HG03432 (cell line): Measurements from ENCODE around the gene CAMKK1.

Experiments used
- ATAC-seq: cut with Tn5 transposase; IDR thresholded peaks from one replicate; pipeline ENCODE4 v1.9.1; 2021; ENCODE audit warnings: mild to moderate bottlenecking, moderate library complexity; ENCODE audit not compliant: unreplicated experiment

CAMKK1 gene

DNA sequence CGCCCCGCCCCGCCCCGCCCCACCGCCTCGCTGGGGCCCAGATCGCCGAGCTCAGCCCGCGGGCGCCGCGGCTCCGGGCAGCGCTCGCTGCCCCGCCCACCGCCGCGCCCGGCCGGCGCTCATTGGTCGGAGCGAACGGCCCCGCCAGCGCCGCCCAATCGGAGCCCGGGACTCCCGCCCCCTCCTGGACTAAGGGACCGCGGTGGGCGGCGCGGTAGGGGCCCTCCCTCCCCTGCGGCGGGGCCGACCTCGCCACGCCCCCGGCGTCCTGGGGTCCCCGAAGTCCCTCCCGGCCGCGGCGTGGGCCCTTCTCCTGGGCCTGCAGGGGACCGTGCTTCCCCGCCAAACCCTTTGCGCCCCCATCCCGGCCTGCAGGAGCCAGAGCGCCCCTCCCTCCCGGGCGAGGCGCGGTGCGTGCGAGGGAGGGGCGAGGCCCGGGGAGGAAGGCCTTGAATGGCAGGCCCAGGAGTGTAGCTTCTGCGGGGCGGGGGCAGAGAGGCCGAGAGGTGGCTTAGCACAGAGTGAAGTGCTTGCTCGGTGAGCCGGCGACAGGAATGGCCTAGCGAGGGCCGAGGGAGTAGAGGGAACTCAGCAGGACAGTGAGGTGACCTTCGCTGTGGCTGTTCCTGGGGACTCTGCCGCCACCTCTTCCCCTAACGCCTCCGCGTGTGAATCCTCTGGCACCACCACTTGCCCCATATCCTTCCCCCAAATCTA lies at the start of gene CAMKK1:
Gene CAMKK1, minus strand, starts transcription at position 51 of the 717 bp plus-strand sequence. CDS start 7,366 bp downstream, outside the sequence.
- peak; percentile 83 for ATAC-seq

DNA sequence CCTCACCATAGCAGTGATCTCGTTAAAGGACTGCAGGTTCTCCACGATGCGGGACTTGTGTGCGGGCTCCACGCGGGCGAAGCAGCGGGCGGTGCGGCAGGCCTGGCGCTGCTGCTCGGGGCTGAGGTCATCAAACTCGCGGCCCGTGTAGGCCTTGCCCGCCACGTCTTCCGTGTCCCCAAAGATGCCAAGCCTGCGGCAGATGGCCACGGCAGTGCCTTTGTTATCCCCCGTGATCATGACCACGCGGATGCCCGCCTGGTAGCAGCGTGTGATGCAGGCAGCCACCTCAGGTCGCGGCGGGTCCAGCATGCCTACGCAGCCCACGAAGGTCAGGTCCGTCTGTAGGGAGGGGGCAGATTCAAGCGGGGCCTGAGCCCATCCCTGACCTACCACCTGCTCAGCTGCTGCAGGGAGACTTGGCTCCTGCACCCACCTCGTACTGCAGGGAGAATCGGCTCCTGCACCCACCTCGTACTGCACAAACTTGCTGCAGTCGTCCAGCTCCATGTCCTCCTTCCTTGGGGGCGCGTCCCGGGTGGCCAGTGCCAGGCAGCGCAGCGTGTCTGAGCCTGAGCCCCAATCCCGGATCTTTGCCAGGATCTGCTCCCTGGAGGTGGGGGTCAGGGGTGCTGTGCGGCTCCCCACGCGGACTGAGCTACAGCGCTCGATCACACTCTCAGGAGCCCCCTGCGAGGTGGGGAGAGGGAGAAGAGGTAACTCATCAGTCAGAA lies 48.3 kb upstream of the CAMKK1 start:
- ATAC-seq = no peak

GRCh38 chr17:3937359-3937758 lies 44.5 kb upstream of the CAMKK1 start:
- no peak for ATAC-seq

DNA sequence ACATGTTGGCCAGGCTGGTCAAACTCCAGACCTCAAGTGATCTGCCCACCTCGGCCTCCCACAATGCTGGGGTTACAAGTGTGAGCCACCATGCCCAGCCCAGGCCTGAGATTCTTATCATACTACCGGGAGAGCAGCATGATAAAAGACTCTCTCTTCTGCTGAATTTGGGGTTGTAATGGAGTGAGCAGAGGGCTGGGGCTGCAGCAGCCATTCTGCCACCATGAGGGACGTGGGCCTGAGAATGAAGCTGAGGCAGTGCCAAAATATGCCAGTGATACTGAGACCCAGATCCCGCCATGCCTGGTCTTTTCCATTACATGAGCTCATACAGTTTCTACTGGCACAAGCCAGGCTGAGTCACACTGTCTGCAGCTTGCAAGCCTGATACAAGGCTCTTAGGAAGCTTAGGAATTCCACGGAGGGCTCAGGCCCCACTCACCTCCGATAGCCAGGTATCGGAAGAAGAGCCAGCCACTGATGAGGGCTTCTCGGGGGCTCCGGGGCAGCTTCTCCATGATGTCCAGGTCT lies 43.0 kb upstream of the CAMKK1 start:
- ATAC-seq = no peak

- no peak for ATAC-seq
Observed at GRCh38 chr17:3935140-3935542, 42.3 kb upstream of the CAMKK1 start.

- ATAC-seq = no peak
Observed at GRCh38 chr17:3929764-3930163, 36.9 kb upstream of the CAMKK1 start.

GRCh38 chr17:3929181-3929580 lies 36.3 kb upstream of the CAMKK1 start:
- ATAC-seq = no peak

GRCh38 chr17:3928406-3928805 lies 35.6 kb upstream of the CAMKK1 start:
- ATAC-seq = no peak

GRCh38 chr17:3927628-3928340 lies 34.9 kb upstream of the CAMKK1 start:
- ATAC-seq = no peak

DNA sequence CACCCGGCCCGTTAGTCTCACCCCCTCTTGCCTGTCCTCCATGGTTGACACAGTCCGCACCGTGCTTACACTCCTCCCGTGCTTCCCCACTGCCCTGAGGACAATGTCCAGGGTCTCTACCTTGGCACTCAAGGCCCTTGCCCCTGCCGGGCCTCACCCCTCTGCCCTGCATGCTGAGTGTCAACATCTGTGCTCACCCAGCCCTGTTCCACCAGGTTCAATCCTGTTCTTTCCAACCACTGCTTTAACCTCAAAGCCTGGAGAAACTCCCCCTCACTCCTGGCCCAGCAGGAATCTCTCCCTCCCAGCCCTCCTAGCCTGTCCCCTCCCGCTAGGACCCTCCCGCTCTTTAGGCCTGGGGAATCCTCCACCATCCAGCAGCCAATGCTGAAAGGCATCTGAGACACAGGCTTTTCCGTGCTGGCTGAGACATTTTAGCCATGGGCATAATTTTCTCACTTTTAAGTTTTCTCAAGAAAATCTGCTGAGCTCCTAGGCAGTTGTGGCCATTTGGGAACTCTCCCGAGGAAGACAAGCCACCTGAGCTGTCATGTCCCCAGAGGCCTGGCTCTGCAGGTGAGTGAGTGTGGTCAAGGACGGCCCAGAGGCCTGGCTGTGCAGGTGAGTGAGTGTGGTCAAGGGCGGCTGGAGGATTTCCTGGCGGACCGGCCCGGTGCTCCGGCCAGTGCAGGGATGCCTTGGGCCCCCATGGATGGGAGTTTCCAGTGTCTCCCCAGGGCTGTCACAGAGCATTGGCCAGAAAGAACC lies 34.2 kb upstream of the CAMKK1 start:
- ATAC-seq = no peak

- no peak for ATAC-seq
Observed at GRCh38 chr17:3925684-3926485, 33.0 kb upstream of the CAMKK1 start.

- ATAC-seq = no peak
Observed at GRCh38 chr17:3924512-3925350, 31.9 kb upstream of the CAMKK1 start.

GRCh38 chr17:3923466-3924190 lies 30.8 kb upstream of the CAMKK1 start:
- ATAC-seq = no peak

DNA sequence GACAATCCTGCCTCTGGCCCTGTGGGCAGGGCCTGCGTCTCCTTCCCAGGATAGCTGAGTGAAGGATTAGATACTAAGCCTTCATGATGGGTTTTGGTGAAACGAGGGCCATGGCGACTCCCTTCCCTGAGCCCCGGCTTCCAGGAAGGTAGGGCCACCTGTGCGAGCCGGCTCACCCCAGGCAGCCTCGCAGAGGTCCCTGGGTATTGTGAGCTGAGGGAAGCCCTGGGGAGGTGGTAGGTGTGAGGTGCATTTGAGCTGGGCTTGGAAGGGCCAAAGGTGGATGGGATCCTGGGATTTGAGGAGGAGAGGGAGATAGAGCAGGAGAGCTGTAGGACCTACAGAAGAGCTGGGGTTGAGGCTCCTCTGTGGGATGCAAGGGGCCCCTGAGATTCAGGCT lies 29.9 kb upstream of the CAMKK1 start:
- ATAC-seq = no peak

- ATAC-seq = no peak
Observed at GRCh38 chr17:3921502-3922319, 28.9 kb upstream of the CAMKK1 start.

- ATAC-seq = no peak
Observed at GRCh38 chr17:3921006-3921405, 28.2 kb upstream of the CAMKK1 start.

DNA sequence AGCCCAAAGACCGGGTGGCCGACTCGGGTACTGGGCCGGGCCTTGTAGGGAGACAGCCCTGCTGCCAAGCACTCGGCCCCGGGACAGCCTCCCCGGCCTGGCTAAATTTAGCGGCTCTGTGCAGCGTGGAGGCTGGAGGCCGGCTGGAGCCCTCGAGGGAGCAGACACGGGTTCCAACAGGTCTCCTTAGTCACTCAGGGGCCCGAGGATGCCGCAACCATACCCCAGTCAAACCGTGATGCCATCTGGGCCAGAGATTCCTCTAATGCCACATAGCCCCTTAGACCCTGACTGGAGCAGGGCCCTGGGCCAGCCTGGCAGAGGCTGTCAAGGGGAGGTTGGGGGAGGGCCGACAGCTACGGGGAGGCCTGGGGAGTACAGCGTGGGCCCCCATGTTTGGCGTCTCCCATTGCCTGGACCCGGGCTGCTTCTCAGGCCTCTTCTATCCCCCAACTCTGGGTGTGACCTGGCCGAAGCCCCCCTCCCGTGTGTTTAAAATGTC lies 26.3 kb upstream of the CAMKK1 start:
- no peak for ATAC-seq
